Esophagus mucosa (tissue), 1 donor: ENCODE measurements around the gene GNB4. TPM values are rescaled to one million over a fixed set of nuclear protein-coding genes. Genes with fewer than 3 reads are reported as not detected.
A peak's percentile ranks its signal among the peaks of the same experiment; 100 is the strongest.

Source experiments
- ATAC-seq: fragments of 200-7000 bp; cut with Tn5 transposase; one replicate; pipeline ENCODE4 v1.9.1; 2020
- total RNA-seq: library from RNA; stranded (reverse); gene quantifications from one replicate; pipeline ENCODE4 v1.2.4, GENCODE V29; 2023
- donor health status: DM: yes; HTN: yes; CAD: no.

GNB4 gene
- total RNA-seq, 1 donor from 2014 or later = 13.2 TPM

- ATAC-seq = no peak
Observed at GRCh38 chr3:179432451-179432850, 18.8 kb downstream of the GNB4 start.

- no peak for ATAC-seq
Observed at GRCh38 chr3:179432021-179432420, 19.2 kb downstream of the GNB4 start.

DNA sequence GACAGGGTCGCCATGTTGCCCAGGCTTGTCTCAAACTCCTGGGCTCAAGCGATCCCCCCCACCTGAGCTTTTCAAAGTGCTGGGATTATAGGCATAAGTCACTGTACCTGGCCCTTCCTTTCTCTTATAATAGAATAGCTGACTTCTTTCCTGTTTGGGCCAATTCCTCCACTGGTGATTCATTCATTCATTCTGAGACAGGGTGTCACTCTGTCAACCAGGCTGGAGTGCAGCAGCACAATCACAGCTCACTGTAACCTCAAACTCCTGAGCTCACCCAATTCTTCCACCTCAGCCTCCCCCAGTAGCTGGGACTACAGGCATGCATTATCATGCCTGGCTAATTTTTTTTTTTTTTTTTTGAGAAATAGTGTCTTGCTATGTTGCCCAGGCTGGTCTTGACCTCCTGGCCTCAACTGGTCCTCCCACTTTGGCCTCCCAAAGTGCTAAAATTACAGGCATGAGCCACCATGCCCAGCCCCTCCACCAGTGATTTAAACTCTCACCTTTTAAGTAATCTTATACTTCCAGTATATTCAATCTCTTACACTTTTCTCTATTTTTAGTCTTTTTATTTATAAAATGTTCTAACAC, 20.9 kb downstream of the GNB4 start:
- ATAC-seq = peak; percentile 79

- ATAC-seq = no peak
Observed at GRCh38 chr3:179428876-179429548, 22.3 kb downstream of the GNB4 start.

GRCh38 chr3:179425075-179425474, 26.2 kb downstream of the GNB4 start:
- ATAC-seq = no peak

DNA sequence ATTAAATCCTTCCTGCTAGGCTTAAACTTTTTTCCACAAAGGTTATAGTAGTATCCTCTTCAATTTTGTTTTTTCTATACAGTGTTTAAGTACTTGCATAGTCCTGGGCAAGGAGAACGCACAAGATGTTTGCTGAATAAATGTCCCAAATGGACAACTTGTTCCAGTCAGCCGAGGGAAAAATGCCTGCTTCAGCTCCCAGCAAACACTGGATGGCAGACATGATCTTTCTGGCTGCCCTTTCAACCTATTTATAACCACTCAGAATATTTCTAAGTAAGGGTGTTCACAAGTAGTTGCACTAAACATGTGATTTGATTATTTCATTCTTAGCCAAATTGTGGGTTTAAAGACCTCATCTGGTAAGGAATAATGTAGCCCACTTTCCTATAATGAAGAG, 29.8 kb downstream of the GNB4 start:
- ATAC-seq = peak; percentile 10

GRCh38 chr3:179418610-179419009, 32.7 kb downstream of the GNB4 start:
- no peak for ATAC-seq

GRCh38 chr3:179416681-179417080, 34.6 kb downstream of the GNB4 start:
- ATAC-seq = no peak

GRCh38 chr3:179415377-179415776, 35.9 kb downstream of the GNB4 start:
- no peak for ATAC-seq

- ATAC-seq = no peak
Observed at GRCh38 chr3:179414804-179415203, 36.5 kb downstream of the GNB4 start.

GRCh38 chr3:179410999-179411398, 40.3 kb downstream of the GNB4 start:
- no peak for ATAC-seq

GRCh38 chr3:179410331-179410730, 40.9 kb downstream of the GNB4 start:
- ATAC-seq = no peak

DNA sequence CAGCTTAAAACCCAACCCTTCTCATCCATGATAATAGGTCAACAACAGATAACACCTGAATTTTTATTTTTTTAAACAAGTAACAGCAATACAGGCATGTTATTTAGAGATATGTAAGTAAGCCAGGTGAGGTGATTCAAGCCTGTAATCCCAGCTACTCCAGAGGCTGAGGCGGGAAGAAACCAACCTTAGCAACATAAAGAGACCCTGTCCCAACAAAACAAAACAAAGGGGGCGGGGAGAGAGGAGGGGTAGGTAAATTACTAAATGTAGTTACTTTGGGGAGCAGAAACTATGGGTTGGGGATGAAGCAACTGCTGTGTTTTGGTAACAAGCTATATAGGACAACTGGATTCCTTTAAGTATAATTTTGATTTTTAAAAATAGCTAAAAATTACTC, 47.0 kb downstream of the GNB4 start:
- no peak for ATAC-seq

GRCh38 chr3:179402963-179403362, 48.3 kb downstream of the GNB4 start:
- ATAC-seq = no peak

GRCh38 chr3:179401561-179401960, 49.7 kb downstream of the GNB4 start:
- ATAC-seq = no peak

DNA sequence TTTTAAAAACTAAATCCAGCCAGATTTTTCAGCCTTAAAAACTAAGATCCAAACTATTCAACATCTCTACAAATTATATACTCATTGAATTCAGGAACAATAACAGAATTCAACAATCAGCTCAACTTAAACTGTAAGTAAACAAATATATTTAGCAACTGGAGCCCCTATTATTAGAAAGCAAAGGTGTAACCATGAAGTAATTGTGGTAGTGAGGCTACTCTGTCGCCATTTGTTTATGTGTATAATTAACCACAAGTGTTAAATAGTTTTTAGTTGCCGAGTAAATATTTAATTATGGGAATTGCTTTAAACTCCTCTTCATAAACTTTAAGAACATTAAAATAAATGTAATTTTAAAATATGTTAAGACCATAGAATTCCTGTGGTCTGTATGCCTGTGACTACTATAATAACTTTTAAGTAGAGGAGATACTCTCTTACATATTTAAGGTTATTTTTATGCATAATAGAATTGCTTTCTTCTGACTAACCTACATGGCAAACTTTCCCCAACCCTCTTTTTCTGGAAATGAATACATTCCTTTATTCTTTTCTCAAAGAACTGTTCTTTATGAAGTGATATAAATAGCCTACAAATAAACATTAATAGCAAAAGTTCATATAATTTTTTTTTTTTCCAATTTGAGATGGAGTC, 52.6 kb downstream of the GNB4 start:
- ATAC-seq = no peak

DNA sequence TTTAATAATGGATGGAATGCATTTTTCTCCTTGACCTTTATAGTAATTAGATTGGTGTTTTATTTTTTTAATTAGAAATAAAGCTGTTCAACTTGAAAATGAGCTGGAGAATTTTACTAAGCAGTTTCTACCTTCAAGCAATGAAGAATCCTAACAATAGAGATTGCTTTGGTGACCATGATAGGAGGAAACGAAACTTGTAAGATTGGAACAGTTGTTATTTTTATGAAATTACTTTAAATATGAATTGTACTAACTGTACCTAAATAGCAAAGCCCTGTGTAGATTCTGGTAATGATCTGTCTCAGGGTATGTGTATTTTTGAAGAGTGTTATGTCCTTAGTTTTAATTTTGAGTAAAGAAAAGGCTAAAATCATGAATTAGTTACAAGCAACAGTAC, 59.4 kb downstream of the GNB4 start:
- ATAC-seq = no peak

GRCh38 chr3:179376474-179376873, 74.8 kb downstream of the GNB4 start:
- no peak for ATAC-seq

GRCh38 chr3:179375091-179375999, 75.9 kb downstream of the GNB4 start:
- no peak for ATAC-seq

DNA sequence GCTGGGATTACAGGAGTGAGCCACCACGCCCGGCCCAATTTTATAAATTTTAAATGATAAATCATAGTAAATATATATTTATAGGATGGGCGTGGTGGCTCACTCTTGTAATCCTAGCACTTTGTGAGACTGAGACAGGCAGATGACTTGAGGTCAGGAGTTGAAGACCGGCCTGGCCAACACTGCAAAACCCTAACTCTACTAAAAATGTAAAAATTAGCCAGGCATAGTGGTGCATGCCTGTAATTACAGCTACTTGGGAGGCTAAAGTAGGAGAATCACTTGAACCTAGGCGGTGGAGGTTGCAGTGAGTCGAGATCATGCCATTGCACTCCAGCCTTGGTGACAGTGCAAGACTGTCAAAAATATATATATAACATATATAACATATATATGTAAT, 77.3 kb downstream of the GNB4 start:
- ATAC-seq = no peak

GRCh38 chr3:179369621-179370020, 81.6 kb downstream of the GNB4 start:
- no peak for ATAC-seq

GRCh38 chr3:179363332-179363731, 87.9 kb downstream of the GNB4 start:
- no peak for ATAC-seq

DNA sequence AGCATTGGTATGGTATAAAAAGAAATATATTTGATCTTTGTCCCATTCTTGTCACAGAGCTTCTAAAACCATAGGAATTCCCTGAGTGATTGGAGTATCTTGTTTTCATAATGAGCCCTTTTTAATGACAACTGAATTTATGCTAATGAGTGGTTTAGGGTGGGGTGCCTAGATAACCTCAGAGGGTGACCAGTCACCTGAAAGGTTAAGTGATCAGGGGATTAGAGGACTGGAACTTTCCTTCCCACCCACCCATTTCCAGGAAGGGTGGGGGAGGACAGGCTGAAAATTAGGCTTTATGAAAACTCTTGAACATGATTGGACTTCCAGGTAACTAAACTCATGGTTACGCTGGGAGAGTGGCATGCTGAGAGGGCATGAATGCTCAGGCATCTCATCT, 95.3 kb downstream of the GNB4 start:
- ATAC-seq = no peak
